Nephron (organoid): ENCODE data around the gene ANKRD44.

Experiments used
- H3K27ac Mint-ChIP-seq, 3 experiments: 2 replicates each; pipeline ENCODE4 v1.8.0; 2020; ENCODE audit warnings: mixed read lengths in 3 of 3, mild to moderate bottlenecking in 2 of 3, moderate library complexity in 1 of 3
- H3K27me3 Mint-ChIP-seq: 2 replicates; pipeline ENCODE4 v1.8.0; 2021; ENCODE audit warnings: low read depth, mild to moderate bottlenecking, moderate library complexity, mixed read lengths
- H3K36me3 Mint-ChIP-seq: 2 replicates; pipeline ENCODE4 v1.8.0; 2020; ENCODE audit warnings: low read depth, mixed read lengths
- H3K4me1 Mint-ChIP-seq: 2 replicates; pipeline ENCODE4 v1.8.0; 2020; ENCODE audit warnings: mixed read lengths
- H3K4me3 Mint-ChIP-seq, 3 experiments: 2 replicates each; pipeline ENCODE4 v1.8.0; 2020; ENCODE audit warnings: mild to moderate bottlenecking in 3 of 3, mixed read lengths in 3 of 3, moderate library complexity in 2 of 3
- H3K9me3 Mint-ChIP-seq: 2 replicates; pipeline ENCODE4 v1.8.0; 2020; ENCODE audit warnings: mixed read lengths
- TF ChIP-seq, protein P1 (sequence below), 3 experiments: fragments of 200-600 bp; sonication (generic); IDR thresholded peaks; one replicate each; pipeline ENCODE4 v1.5.0; 2021; ENCODE audit warnings: antibody characterized with exemption in 3 of 3; ENCODE audit not compliant: unreplicated experiment in 3 of 3

ANKRD44 gene

DNA sequence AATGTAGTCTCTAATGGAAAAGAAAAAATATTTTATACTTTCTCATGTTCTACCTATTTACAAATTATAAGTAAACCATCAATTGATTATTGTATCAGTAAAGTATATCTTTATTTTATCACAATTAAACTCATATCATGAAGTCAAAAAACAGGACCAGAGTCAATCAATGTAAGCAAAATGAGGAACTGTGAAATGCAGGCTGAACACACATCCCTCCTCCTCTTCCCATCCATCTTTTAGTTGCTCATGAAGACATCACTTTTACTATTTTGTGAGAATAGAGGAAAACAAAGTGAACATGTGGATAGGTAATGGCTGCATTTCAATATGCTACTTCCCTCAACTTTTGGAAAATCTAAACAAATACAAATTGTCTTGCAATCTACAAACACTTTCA, 195.3 kb downstream of the ANKRD44 start:
- H3K4me3 Mint-ChIP-seq: no peak overlapping the region
- no peaks in the 10 kb centered on the region for H3K27me3 Mint-ChIP-seq
- no peak overlapping the region for H3K27ac Mint-ChIP-seq
- TF ChIP-seq, protein P1, sequence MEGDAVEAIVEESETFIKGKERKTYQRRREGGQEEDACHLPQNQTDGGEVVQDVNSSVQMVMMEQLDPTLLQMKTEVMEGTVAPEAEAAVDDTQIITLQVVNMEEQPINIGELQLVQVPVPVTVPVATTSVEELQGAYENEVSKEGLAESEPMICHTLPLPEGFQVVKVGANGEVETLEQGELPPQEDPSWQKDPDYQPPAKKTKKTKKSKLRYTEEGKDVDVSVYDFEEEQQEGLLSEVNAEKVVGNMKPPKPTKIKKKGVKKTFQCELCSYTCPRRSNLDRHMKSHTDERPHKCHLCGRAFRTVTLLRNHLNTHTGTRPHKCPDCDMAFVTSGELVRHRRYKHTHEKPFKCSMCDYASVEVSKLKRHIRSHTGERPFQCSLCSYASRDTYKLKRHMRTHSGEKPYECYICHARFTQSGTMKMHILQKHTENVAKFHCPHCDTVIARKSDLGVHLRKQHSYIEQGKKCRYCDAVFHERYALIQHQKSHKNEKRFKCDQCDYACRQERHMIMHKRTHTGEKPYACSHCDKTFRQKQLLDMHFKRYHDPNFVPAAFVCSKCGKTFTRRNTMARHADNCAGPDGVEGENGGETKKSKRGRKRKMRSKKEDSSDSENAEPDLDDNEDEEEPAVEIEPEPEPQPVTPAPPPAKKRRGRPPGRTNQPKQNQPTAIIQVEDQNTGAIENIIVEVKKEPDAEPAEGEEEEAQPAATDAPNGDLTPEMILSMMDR (IDR thresholded peaks at IDR 0.05; ENCODE audit: unreplicated experiment in 3 of 3): no peak
- no peaks in the 10 kb centered on the region for H3K4me1 Mint-ChIP-seq
- H3K9me3 Mint-ChIP-seq: no peaks in the 10 kb centered on the region
- H3K36me3 Mint-ChIP-seq: no peaks in the 10 kb centered on the region

DNA sequence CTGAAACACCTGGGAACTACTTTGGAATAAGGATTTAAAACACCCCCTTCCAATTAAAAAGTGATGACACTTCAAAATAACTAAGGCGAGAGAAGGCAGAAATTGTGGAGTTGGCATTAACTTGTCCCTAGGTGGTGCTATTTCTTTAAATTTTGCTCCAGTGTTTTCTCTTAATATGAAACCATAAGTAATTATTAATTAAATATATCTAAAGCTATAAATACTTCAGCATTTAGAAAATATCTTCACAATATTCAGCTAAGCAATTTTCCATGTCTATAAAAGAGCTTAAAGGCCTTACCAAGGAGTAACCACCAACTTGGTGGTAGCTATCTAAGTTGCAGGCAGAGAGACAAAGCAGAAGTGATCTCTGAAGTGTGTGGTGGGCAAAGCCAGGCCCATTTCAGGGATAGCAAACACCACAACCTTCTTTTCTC, 197.3 kb downstream of the ANKRD44 start:
- no peaks in the 10 kb centered on the region for H3K27me3 Mint-ChIP-seq
- no peak overlapping the region for H3K27ac Mint-ChIP-seq
- TF ChIP-seq, protein P1 (IDR thresholded peaks at IDR 0.05; ENCODE audit: unreplicated experiment in 3 of 3): peak; percentile 70 to 89 (median 74)
- H3K4me1 Mint-ChIP-seq: peaks cover 12% of the 10 kb centered on the region
- H3K4me3 Mint-ChIP-seq: no peak overlapping the region
- H3K9me3 Mint-ChIP-seq: no peaks in the 10 kb centered on the region
- H3K36me3 Mint-ChIP-seq: no peaks in the 10 kb centered on the region

DNA sequence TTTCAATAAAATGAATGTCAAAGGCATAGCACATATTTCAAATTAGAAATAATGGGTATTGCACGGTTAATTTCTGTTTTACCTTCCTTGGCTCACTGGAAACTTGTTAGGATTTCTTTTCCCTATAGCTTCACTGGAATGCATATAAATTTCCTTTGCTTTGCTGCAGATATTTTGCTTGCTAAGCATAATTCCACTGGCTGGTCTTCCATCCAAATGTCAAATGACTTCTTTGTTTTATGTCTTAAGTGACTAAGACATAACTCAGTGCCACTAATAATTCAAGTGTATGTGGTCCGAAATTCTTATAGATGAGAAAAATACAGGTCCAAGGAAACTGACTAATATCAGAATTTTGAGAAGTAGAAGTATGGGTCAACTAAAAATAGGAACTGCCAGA, 201.3 kb downstream of the ANKRD44 start:
- no peaks in the 10 kb centered on the region for H3K9me3 Mint-ChIP-seq
- no peaks in the 10 kb centered on the region for H3K36me3 Mint-ChIP-seq
- H3K27ac Mint-ChIP-seq: peak overlapping the region; percentile 59 to 88 (median 85)
- peaks cover 28% of the 10 kb centered on the region for H3K4me1 Mint-ChIP-seq
- TF ChIP-seq, protein P1 (IDR thresholded peaks at IDR 0.05; ENCODE audit: unreplicated experiment in 3 of 3): no peak
- H3K4me3 Mint-ChIP-seq: no peak overlapping the region
- H3K27me3 Mint-ChIP-seq: no peaks in the 10 kb centered on the region

DNA sequence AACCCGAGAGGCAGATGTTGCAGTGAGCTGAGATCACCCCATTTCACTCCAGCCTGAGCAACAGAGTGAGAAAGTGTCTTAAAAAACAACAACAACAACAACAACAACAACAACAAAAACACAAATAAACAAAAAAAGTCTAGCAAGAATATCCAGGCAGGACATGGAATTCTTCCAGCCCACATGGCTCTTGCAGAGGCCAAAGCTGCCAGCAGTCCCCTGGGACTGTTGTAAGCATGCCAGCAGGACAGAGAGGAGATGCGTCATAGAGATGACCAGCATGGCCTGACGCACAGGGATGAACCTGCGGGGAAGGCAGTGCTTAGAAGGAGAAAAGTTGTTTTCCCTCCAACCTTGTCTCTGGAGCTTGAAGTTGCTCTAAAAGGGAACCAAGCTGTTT, 201.8 kb downstream of the ANKRD44 start:
- Mint-ChIP-seq H3K27ac (peak overlapping the region; percentile 85 to 88 (median 87)), H3K4me3 (no peak overlapping the region), H3K27me3 (no peaks in the 10 kb centered on the region), H3K4me1 (peaks cover 28% of the 10 kb centered on the region), H3K36me3 (no peaks in the 10 kb centered on the region), H3K9me3 (no peaks in the 10 kb centered on the region)
- TF ChIP-seq, protein P1 (IDR thresholded peaks at IDR 0.05; ENCODE audit: unreplicated experiment in 3 of 3): no peak

DNA sequence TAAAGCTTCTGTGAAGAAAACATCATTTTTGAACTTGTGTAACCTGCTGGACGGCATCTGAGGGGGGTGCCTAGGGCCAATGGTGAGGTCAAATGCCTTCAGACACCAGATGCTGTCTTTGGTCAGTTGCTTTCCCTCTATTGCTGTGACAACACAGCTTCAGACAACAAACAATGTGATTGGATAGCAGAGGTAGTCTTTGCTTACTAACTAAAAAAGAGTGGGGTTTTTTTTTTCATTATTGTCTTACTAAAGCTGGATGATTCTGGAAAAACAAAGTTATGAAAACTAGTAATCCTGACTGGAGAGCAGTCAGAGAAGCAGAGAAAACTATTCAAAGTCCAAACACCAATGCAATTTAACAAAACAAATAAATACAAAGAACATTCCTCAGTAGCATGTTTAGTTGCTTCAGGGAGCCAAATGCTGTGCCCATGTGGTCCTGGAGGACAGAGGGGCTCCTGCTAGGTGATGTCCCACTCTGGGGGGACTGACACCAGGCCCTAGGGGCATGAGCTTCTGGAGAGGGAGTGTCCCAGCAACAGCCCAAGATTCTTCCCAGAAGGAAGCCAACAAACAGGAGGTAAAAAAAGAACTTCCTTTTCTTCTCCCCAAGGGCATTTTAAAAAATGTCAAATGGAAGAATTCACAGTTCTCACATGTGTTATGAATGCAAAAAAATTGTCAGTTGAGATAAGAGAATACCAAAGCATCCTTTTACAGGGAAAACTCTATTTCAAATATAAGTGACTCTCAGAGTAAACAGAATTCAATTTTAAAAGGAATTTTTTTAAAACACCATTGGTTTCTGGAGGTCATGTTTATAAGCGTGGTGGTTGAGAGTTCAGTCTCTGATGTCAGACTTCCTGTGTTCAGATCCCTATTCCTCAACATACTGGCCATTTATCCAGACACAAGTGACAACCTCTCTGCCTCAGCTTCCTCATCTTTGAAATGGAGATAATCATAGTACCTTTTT, 203.0 kb downstream of the ANKRD44 start:
- peak overlapping the region; percentile 87 to 94 (median 88) for H3K27ac Mint-ChIP-seq
- peak overlapping the region in 1 of 3 experiments; percentile 12 for H3K4me3 Mint-ChIP-seq
- TF ChIP-seq, protein P1 (IDR thresholded peaks at IDR 0.05; ENCODE audit: unreplicated experiment in 3 of 3): no peak
- H3K36me3 Mint-ChIP-seq: no peaks in the 10 kb centered on the region
- H3K27me3 Mint-ChIP-seq: no peaks in the 10 kb centered on the region
- no peaks in the 10 kb centered on the region for H3K9me3 Mint-ChIP-seq
- peaks cover 28% of the 10 kb centered on the region for H3K4me1 Mint-ChIP-seq
